Neuronal stem cell (in vitro differentiated cells): ENCODE results near the gene GIT1.

Experiments used
- DNase-seq: peaks from one replicate; pipeline ENCODE4 v3.0.0-alpha.2; 2013; ENCODE audit warnings: low spot score
- H2AFZ ChIP-seq: one replicate; pipeline ENCODE4 v1.6.1; 2013; ENCODE audit warnings: mild to moderate bottlenecking, low read length, inconsistent platforms
- H2AK5ac ChIP-seq: 2 replicates; pipeline ENCODE4 v1.6.1; 2013; ENCODE audit warnings: low read depth, mild to moderate bottlenecking, inconsistent platforms, low read length, moderate library complexity, mixed read lengths
- H2BK120ac ChIP-seq: 2 replicates; pipeline ENCODE4 v1.6.1; 2013; ENCODE audit warnings: low read depth, mild to moderate bottlenecking, inconsistent platforms, low read length, moderate library complexity, mixed read lengths
- H2BK12ac ChIP-seq: one replicate; pipeline ENCODE4 v1.6.1; 2013; ENCODE audit warnings: low read length, inconsistent platforms
- H2BK15ac ChIP-seq: 2 replicates; pipeline ENCODE4 v1.6.1; 2013; ENCODE audit warnings: mild to moderate bottlenecking, low read length, inconsistent platforms, mixed read lengths
- H2BK5ac ChIP-seq: one replicate; pipeline ENCODE4 v1.6.1; 2013; ENCODE audit warnings: inconsistent platforms, mild to moderate bottlenecking, low read length, moderate library complexity
- H3K14ac ChIP-seq: one replicate; pipeline ENCODE4 v1.6.1; 2013; ENCODE audit warnings: low read length, inconsistent platforms
- H3K18ac ChIP-seq: 2 replicates; pipeline ENCODE4 v1.6.1; 2013; ENCODE audit warnings: low read length, inconsistent platforms
- H3K23ac ChIP-seq: 2 replicates; pipeline ENCODE4 v1.6.1; 2013; ENCODE audit warnings: low read depth, mild to moderate bottlenecking, mixed read lengths, low read length, inconsistent platforms; ENCODE audit not compliant: poor library complexity
- H3K27ac ChIP-seq: replicated peaks from 3 replicates; pipeline ENCODE4 v1.5.1; 2013; ENCODE audit warnings: low read length, inconsistent platforms
- H3K27me3 ChIP-seq, 3 experiments: 2 replicates each; pipeline ENCODE4 v1.6.1; 2013; ENCODE audit warnings: low read length in 3 of 3, mild to moderate bottlenecking in 2 of 3, inconsistent platforms in 1 of 3, low read depth in 1 of 3, mixed read lengths in 1 of 3, moderate library complexity in 1 of 3; ENCODE audit not compliant: control insufficient read depth in 3 of 3, insufficient read depth in 3 of 3
- H3K36me3 ChIP-seq, 2 donors: replicated peaks in 1 of 2; 2 replicates each; pipeline ENCODE4 v1.6.1; 2013; ENCODE audit warnings: low read length in 2 of 2; ENCODE audit not compliant: control insufficient read depth in 2 of 2, insufficient read depth in 2 of 2
- H3K4ac ChIP-seq: 2 replicates; pipeline ENCODE4 v1.6.1; 2013; ENCODE audit warnings: inconsistent platforms, mild to moderate bottlenecking, low read length, moderate library complexity
- H3K4me1 ChIP-seq, 2 donors: 1 replicate in 1 of 2; 2 replicates in 1 of 2; pipeline ENCODE4 v1.6.1; 2013; ENCODE audit warnings: low read length in 2 of 2, low read depth in 1 of 2; ENCODE audit not compliant: control insufficient read depth in 2 of 2, insufficient read depth in 1 of 2
- H3K4me2 ChIP-seq: one replicate; pipeline ENCODE4 v1.6.1; 2013; ENCODE audit warnings: mild to moderate bottlenecking, low read length, inconsistent platforms; ENCODE audit not compliant: insufficient read depth, poor library complexity, severe bottlenecking
- H3K4me3 ChIP-seq, 2 donors: 2 replicates each; pipeline ENCODE4 v1.5.1; 2013; ENCODE audit warnings: low read length in 2 of 2, mild to moderate bottlenecking in 2 of 2, inconsistent platforms in 1 of 2, moderate library complexity in 1 of 2
- H3K79me1 ChIP-seq: one replicate; pipeline ENCODE4 v1.6.1; 2013; ENCODE audit warnings: low read depth, mild to moderate bottlenecking, inconsistent platforms, low read length, moderate library complexity
- H3K9ac ChIP-seq: one replicate; pipeline ENCODE4 v1.6.1; 2013; ENCODE audit warnings: mild to moderate bottlenecking, low read depth, low read length, inconsistent platforms; ENCODE audit not compliant: poor library complexity
- H3K9me3 ChIP-seq, 2 donors: replicated peaks in 1 of 2; 2 replicates each; pipeline versions ENCODE3 to v1.6.1; 2013; ENCODE audit warnings: low read length in 2 of 2, mild to moderate bottlenecking in 2 of 2, inconsistent platforms in 1 of 2, low read depth in 1 of 2, mixed read lengths in 1 of 2, moderate library complexity in 1 of 2; ENCODE audit not compliant: control insufficient read depth in 2 of 2, insufficient read depth in 1 of 2
- H4K8ac ChIP-seq: one replicate; pipeline ENCODE4 v1.6.1; 2013; ENCODE audit warnings: low read depth, mild to moderate bottlenecking, inconsistent platforms, low read length, moderate library complexity
- H4K91ac ChIP-seq: one replicate; pipeline ENCODE4 v1.6.1; 2013; ENCODE audit warnings: low read length, low read depth, mild to moderate bottlenecking, inconsistent platforms; ENCODE audit not compliant: poor library complexity
- WGBS, 2 donors: extraction: QIAGEN DNeasy Blood & Tissue Kit; methylation state at CpG; one replicate each; pipeline ENCODE4 v1.1.7; 2013; ENCODE audit warnings: missing lambda C conversion rate in 2 of 2, mixed read lengths in 1 of 2; ENCODE audit not compliant: insufficient read length in 2 of 2, insufficient replicate concordance in 1 of 2; ENCODE audit errors: extremely low coverage in 2 of 2; 5-methylcytosine and 5-hydroxymethylcytosine counted together

Gene GIT1

GRCh38 chr17:29615492-29616299, 26.2 kb upstream of the GIT1 start:
- Histone ChIP-seq H2BK5ac (no peak overlapping the region), H3K4me1 (peaks cover 2 to 31% of the 10 kb centered on the region in 2 donors), H3K18ac (peak overlapping the region; percentile 93), H2AFZ (no peak overlapping the region), H3K23ac (peak overlapping the region; percentile 95), H3K9me3 (peaks cover 3 to 12% of the 10 kb centered on the region in 2 donors), H2BK120ac (no peak overlapping the region), H2BK15ac (peak overlapping the region; percentile 84), H3K9ac (peak overlapping the region; percentile 68), H3K36me3 (peaks cover 5 to 27% of the 10 kb centered on the region in 2 donors), H3K14ac (no peak overlapping the region), H2BK12ac (peak overlapping the region; percentile 53), H2AK5ac (peak overlapping the region; percentile 82), H3K27ac (no peak overlapping the region), H4K8ac (no peak overlapping the region), H3K4me2 (peak overlapping the region; percentile 91), H4K91ac (no peak overlapping the region), H3K4me3 (peak overlapping the region in 1 of 2 donors; percentile 74), H3K27me3 (peaks cover 8 to 38% (median 16%) of the 10 kb centered on the region in 3 experiments), H3K79me1 (no peaks in the 10 kb centered on the region), H3K4ac (no peak overlapping the region)
- DNase-seq = peak; percentile 83
- WGBS, 2 donors = no CpG with 5 or more reads among the region's 74 CpGs

GRCh38 chr17:29615048-29615385, 25.6 kb upstream of the GIT1 start:
- DNase-seq = no peak
- Histone ChIP-seq H2BK120ac (no peak overlapping the region), H3K4ac (no peak overlapping the region), H2AK5ac (peak overlapping the region; percentile 54), H2BK12ac (no peak overlapping the region), H3K18ac (peak overlapping the region; percentile 82), H4K91ac (no peak overlapping the region), H3K27ac (no peak overlapping the region), H4K8ac (no peak overlapping the region), H3K23ac (no peak overlapping the region), H2AFZ (no peak overlapping the region), H3K79me1 (no peaks in the 10 kb centered on the region), H3K27me3 (peaks cover 8 to 36% (median 16%) of the 10 kb centered on the region in 3 experiments), H3K14ac (no peak overlapping the region), H3K9ac (no peak overlapping the region), H3K9me3 (peaks cover 3 to 12% of the 10 kb centered on the region in 2 donors), H3K4me1 (peaks cover 0 to 29% of the 10 kb centered on the region in 2 donors), H3K4me2 (peak overlapping the region; percentile 41), H2BK5ac (no peak overlapping the region), H3K4me3 (no peak overlapping the region), H2BK15ac (peak overlapping the region; percentile 51), H3K36me3 (peaks cover 5 to 33% of the 10 kb centered on the region in 2 donors)
- no CpG with 5 or more reads among the region's 15 CpGs for WGBS, 2 donors

GRCh38 chr17:29614349-29615047, 25.1 kb upstream of the GIT1 start:
- Histone ChIP-seq H3K14ac (no peak overlapping the region), H3K18ac (peak overlapping the region; percentile 88), H2BK12ac (peak overlapping the region; percentile 82), H3K79me1 (no peaks in the 10 kb centered on the region), H2BK120ac (no peak overlapping the region), H3K9me3 (peaks cover 3 to 12% of the 10 kb centered on the region in 2 donors), H3K9ac (no peak overlapping the region), H2BK5ac (peak overlapping the region; percentile 14), H2AFZ (no peak overlapping the region), H4K91ac (no peak overlapping the region), H3K4ac (no peak overlapping the region), H3K27me3 (peaks cover 8 to 36% (median 16%) of the 10 kb centered on the region in 3 experiments), H2BK15ac (peak overlapping the region; percentile 81), H3K27ac (no peak overlapping the region), H3K4me2 (peak overlapping the region; percentile 29), H2AK5ac (peak overlapping the region; percentile 54), H3K36me3 (peaks cover 5 to 35% of the 10 kb centered on the region in 2 donors), H3K4me3 (no peak overlapping the region), H3K23ac (no peak overlapping the region), H3K4me1 (peaks cover 0 to 29% of the 10 kb centered on the region in 2 donors), H4K8ac (no peak overlapping the region)
- no CpG with 5 or more reads among the region's 16 CpGs for WGBS, 2 donors
- no peak for DNase-seq

GRCh38 chr17:29613856-29614255, 24.4 kb upstream of the GIT1 start:
- peak overlapping the region; percentile 43 for H3K4me2 ChIP-seq
- no peak overlapping the region for H3K23ac ChIP-seq
- peak overlapping the region; percentile 97 for H2BK12ac ChIP-seq
- H3K9me3 ChIP-seq = peaks cover 3 to 12% of the 10 kb centered on the region in 2 donors
- H4K8ac ChIP-seq = no peak overlapping the region
- DNase-seq = no peak
- H3K18ac ChIP-seq = peak overlapping the region; percentile 93
- peak overlapping the region; percentile 14 for H2BK5ac ChIP-seq
- no peak overlapping the region for H4K91ac ChIP-seq
- no CpG with 5 or more reads among the region's 13 CpGs for WGBS, 2 donors
- H3K36me3 ChIP-seq = peaks cover 6 to 42% of the 10 kb centered on the region in 2 donors
- H2BK120ac ChIP-seq = peak overlapping the region; percentile 24
- peak overlapping the region; percentile 54 for H2AK5ac ChIP-seq
- peaks cover 1% of the 10 kb centered on the region for H3K79me1 ChIP-seq
- H3K27me3 ChIP-seq = peaks cover 8 to 33% (median 16%) of the 10 kb centered on the region in 3 experiments
- peaks cover 0 to 29% of the 10 kb centered on the region in 2 donors for H3K4me1 ChIP-seq
- peak overlapping the region; percentile 81 for H2BK15ac ChIP-seq
- H2AFZ ChIP-seq = no peak overlapping the region
- H3K4me3 ChIP-seq = no peak overlapping the region
- no peak overlapping the region for H3K27ac ChIP-seq
- no peak overlapping the region for H3K4ac ChIP-seq
- H3K14ac ChIP-seq = peak overlapping the region; percentile 47
- H3K9ac ChIP-seq = peak overlapping the region; percentile 83
